PC-3 (cell line): Measurements from ENCODE around the gene RAB30. TPM values are rescaled to one million over a fixed set of nuclear protein-coding genes. Genes with fewer than 3 reads are reported as not detected.
A peak's percentile ranks its signal among the peaks of the same experiment; 100 is the strongest.

Experiments used
- ATAC-seq: fragments of 200-7000 bp; cut with Tn5 transposase; 2 replicates; pipeline ENCODE4 v1.9.1; 2020; ENCODE audit warnings: mild to moderate bottlenecking, moderate library complexity
- BruUV-seq: library from RNA; stranded (reverse); fragments of 400-500 nt; replicated peaks from 2 replicates; lab custom pipeline; 2021; lab: Mats Ljungman, UMichigan
- CTCF ChIA-PET: fragments of 300-600 bp; sonication (Branson Sonifier 250); formaldehyde crosslinking; loops from one replicate; lab custom pipeline; 2022; ENCODE audit warnings: antibody characterized with exemption; lab: Charles Lee
- POLR2A ChIA-PET: fragments of 300-600 bp; sonication (Branson Sonifier 250); formaldehyde crosslinking; loops from one replicate; lab custom pipeline; 2022; ENCODE audit warnings: antibody characterized with exemption; ENCODE audit not compliant: unreplicated experiment; lab: Charles Lee
- DNase-seq: peaks from one replicate; pipeline ENCODE4 v3.0.0-alpha.2; 2015
- H2AFZ ChIP-seq: fragments of 300-600 bp; sonication (generic); 2 replicates; pipeline ENCODE4 v1.6.0; 2016; ENCODE audit warnings: antibody characterized with exemption, low read length
- H3F3A ChIP-seq: fragments of 300-600 bp; sonication (generic); one replicate; pipeline ENCODE4 v1.6.0; 2017; ENCODE audit warnings: antibody characterized with exemption, low read length, control low read depth, mild to moderate bottlenecking; ENCODE audit not compliant: unreplicated experiment
- H3K27ac ChIP-seq: fragments of 300-600 bp; sonication (generic); 2 replicates; pipeline ENCODE4 v1.5.1; 2016; ENCODE audit warnings: mild to moderate bottlenecking, low read length
- H3K27me3 ChIP-seq: fragments of 300-600 bp; sonication (generic); 2 replicates; pipeline ENCODE4 v1.6.1; 2016; ENCODE audit warnings: low read length, mixed read lengths
- H3K36me3 ChIP-seq: fragments of 300-600 bp; sonication (generic); 2 replicates; pipeline ENCODE4 v1.6.1; 2016; ENCODE audit warnings: low read depth, mixed run types, low read length, mixed read lengths
- H3K4me1 ChIP-seq: fragments of 300-600 bp; sonication (generic); 2 replicates; pipeline ENCODE4 v1.5.1; 2016; ENCODE audit warnings: low read length; ENCODE audit not compliant: insufficient read depth
- H3K4me2 ChIP-seq: fragments of 300-600 bp; sonication (generic); 2 replicates; pipeline ENCODE4 v1.6.0; 2016; ENCODE audit warnings: low read length
- H3K4me3 ChIP-seq: fragments of 300-600 bp; sonication (generic); 2 replicates; pipeline ENCODE4 v1.5.1; 2016; ENCODE audit warnings: mild to moderate bottlenecking, low read length, mixed read lengths
- H3K79me2 ChIP-seq: fragments of 300-600 bp; sonication (generic); 2 replicates; pipeline ENCODE4 v1.6.1; 2017; ENCODE audit warnings: low read length, mixed read lengths
- H3K9ac ChIP-seq: fragments of 300-600 bp; sonication (generic); 2 replicates; pipeline ENCODE4 v1.6.0; 2016; ENCODE audit warnings: mild to moderate bottlenecking, low read length
- H3K9me2 ChIP-seq: fragments of 300-600 bp; sonication (generic); replicated peaks from 2 replicates; pipeline ENCODE4 v1.6.1; 2016; ENCODE audit warnings: mixed run types, low read length, mixed read lengths
- H3K9me3 ChIP-seq: fragments of 300-600 bp; sonication (generic); 2 replicates; pipeline ENCODE4 v1.6.1; 2016; ENCODE audit warnings: low read length, mixed read lengths
- H4K20me1 ChIP-seq: fragments of 300-600 bp; sonication (generic); 2 replicates; pipeline ENCODE4 v1.6.1; 2016; ENCODE audit warnings: low read length, mixed read lengths
- CTCF ChIP-seq: fragments of 300-600 bp; sonication (generic); conservative IDR thresholded peaks from 2 replicates; pipeline ENCODE4 v1.5.1; 2017; ENCODE audit warnings: antibody characterized with exemption, low read depth, mild to moderate bottlenecking, low read length
- EZH2 ChIP-seq: fragments of 300-600 bp; sonication (generic); IDR thresholded peaks from one replicate; pipeline ENCODE4 v1.6.1; 2017; ENCODE audit warnings: antibody characterized with exemption, mild to moderate bottlenecking, low read length; ENCODE audit not compliant: unreplicated experiment
- EZH2phosphoT487 ChIP-seq: fragments of 300-600 bp; sonication (generic); IDR thresholded peaks from 2 replicates; pipeline ENCODE4 v1.6.1; 2018; ENCODE audit warnings: mild to moderate bottlenecking, antibody characterized with exemption, low read length, borderline replicate concordance
- intact Hi-C: fragments of 100-400 bp; cut with micrococcal nuclease; formaldehyde crosslinking; loops from 2 replicates; pipeline ENCODE4 v1.9.0; 2023
- total RNA-seq: library from RNA; depleted of rRNA; stranded (reverse); fragments of >200 nt; gene quantifications from 2 replicates; pipeline ENCODE4 v1.2.3, GENCODE V29; 2014

Gene RAB30
- total RNA-seq, 1 experiment from 2014 or later, result 6.6 TPM

- no peak overlapping the region for H3K4me2 ChIP-seq
- H3F3A ChIP-seq, result no peaks in the 10 kb centered on the region
- no peak overlapping the region for H3K9ac ChIP-seq
- H3K27ac ChIP-seq, result no peak overlapping the region
- no peak overlapping the region for H3K4me3 ChIP-seq
- H3K36me3 ChIP-seq, result peaks cover 9% of the 10 kb centered on the region; the same call in 1 of the 2 replicates
- no peaks in the 10 kb centered on the region for H3K9me3 ChIP-seq
- intact Hi-C loops, result no loop called here
- BruUV-seq, result no TSS peak
- ATAC-seq (no peak), DNase-seq (no peak)
- H3K4me1 ChIP-seq, result peaks cover 11% of the 10 kb centered on the region
- no peaks in the 10 kb centered on the region for H3K9me2 ChIP-seq
- TF ChIP-seq EZH2 (no peak), EZH2phosphoT487 (no peak), CTCF (no peak)
- H3K27me3 ChIP-seq, result no peaks in the 10 kb centered on the region
- H2AFZ ChIP-seq, result no peak overlapping the region
- ChIA-PET POLR2A (no interaction called here), CTCF (no interaction called here)
- no peaks in the 10 kb centered on the region for H3K79me2 ChIP-seq
- no peaks in the 10 kb centered on the region for H4K20me1 ChIP-seq
These were observed 132.2 kb downstream of the RAB30 start for GRCh38 chr11:82939456-82939855.

- intact Hi-C loops, result no loop called here
- H3K27me3 ChIP-seq, result no peaks in the 10 kb centered on the region
- no peak overlapping the region for H3K9ac ChIP-seq
- H3K9me3 ChIP-seq, result no peaks in the 10 kb centered on the region
- ChIA-PET POLR2A (no interaction called here), CTCF (no interaction called here)
- BruUV-seq, result no TSS peak
- peaks cover 11% of the 10 kb centered on the region for H3K4me1 ChIP-seq
- H3K79me2 ChIP-seq, result no peaks in the 10 kb centered on the region
- ATAC-seq (no peak), DNase-seq (no peak)
- H3F3A ChIP-seq, result no peaks in the 10 kb centered on the region
- TF ChIP-seq EZH2phosphoT487, result no peak
- no peak for TF ChIP-seq CTCF
- TF ChIP-seq EZH2, result no peak
- no peak overlapping the region for H3K27ac ChIP-seq
- no peaks in the 10 kb centered on the region for H3K9me2 ChIP-seq
- peaks cover 26% of the 10 kb centered on the region for H3K36me3 ChIP-seq
- H4K20me1 ChIP-seq, result no peaks in the 10 kb centered on the region
- H3K4me2 ChIP-seq, result no peak overlapping the region
- H3K4me3 ChIP-seq, result no peak overlapping the region
- H2AFZ ChIP-seq, result no peak overlapping the region
These were observed 134.1 kb downstream of the RAB30 start for GRCh38 chr11:82937554-82937953.

- peak; percentile 86 for DNase-seq
- Histone ChIP-seq H3F3A (no peaks in the 10 kb centered on the region), H3K27ac (peak overlapping the region; percentile 8), H3K9me2 (no peaks in the 10 kb centered on the region), H3K9me3 (no peaks in the 10 kb centered on the region), H3K27me3 (no peaks in the 10 kb centered on the region), H4K20me1 (no peaks in the 10 kb centered on the region), H3K4me1 (peaks cover 11% of the 10 kb centered on the region), H3K9ac (no peak overlapping the region), H3K36me3 (peaks cover 39% of the 10 kb centered on the region), H2AFZ (no peak overlapping the region), H3K4me3 (no peak overlapping the region), H3K4me2 (peak overlapping the region; percentile 1), H3K79me2 (no peaks in the 10 kb centered on the region)
- POLR2A ChIA-PET, result no interaction called here
- intact Hi-C loops, result no loop called here
- CTCF ChIA-PET, result no interaction called here
- no TSS peak for BruUV-seq
- ATAC-seq, result peak; percentile 84
- TF ChIP-seq EZH2phosphoT487, result no peak
- TF ChIP-seq EZH2, result no peak
- TF ChIP-seq CTCF, result no peak
These were observed 135.4 kb downstream of the RAB30 start for GRCh38 chr11:82936261-82936660.
